K562 (cell line): ENCODE results near the gene CLIP2. TPM values are rescaled to one million over a fixed set of nuclear protein-coding genes. Genes with fewer than 3 reads are reported as not detected.

Experiments used
- ATAC-seq: fragments of 200-7000 bp; cut with Tn5 transposase; 3 replicates; pipeline ENCODE4 v1.9.1; 2020; ENCODE audit warnings: moderate library complexity
- BruUV-seq: library from RNA; stranded (reverse); fragments of 400-500 nt; replicated peaks from 2 replicates; lab custom pipeline; 2021; lab: Mats Ljungman, UMichigan
- CTCF ChIA-PET: fragments of 300-600 bp; formaldehyde crosslinking; extraction: SDS; loops from one replicate; lab custom pipeline; 2021; ENCODE audit warnings: low intra/inter-chr PET ratio; lab: Yijun Ruan, JAX
- POLR2A ChIA-PET: fragments of 300-600, 350-650 bp; sonication (Branson Sonifier 250); formaldehyde crosslinking; extraction: SDS; loops from one replicate; lab custom pipeline; 2021; ENCODE audit warnings: antibody characterized with exemption, inconsistent platforms; lab: Yijun Ruan, JAX
- DNase-seq, 4 experiments: peaks; one replicate each; pipeline versions ENCODE4 v3.0.0 to v3.0.0-alpha.2; 2011 to 2018; ENCODE audit warnings: low spot score in 3 of 4, mixed read lengths in 3 of 4; ENCODE audit errors: extremely low read depth in 1 of 4
- FAIRE-seq: peaks from 2 replicates; lab custom pipeline; 2011; peaks lifted over from hg19 to GRCh38; lab: Jason Lieb, UNC
- H2AFZ ChIP-seq: 2 replicates; pipeline ENCODE4 v1.6.0; 2011; ENCODE audit warnings: low read depth, low read length, control low read depth, inconsistent platforms
- H3K27ac ChIP-seq: fragments of 200-600 bp; 3 replicates; pipeline ENCODE4 v1.8.0; 2011; ENCODE audit warnings: low read depth, mild to moderate bottlenecking, control low read depth, inconsistent platforms, low read length, moderate library complexity, mixed read lengths; ENCODE audit errors: extremely low read depth
- H3K27me3 ChIP-seq, 2 experiments: fragments of 300-600 bp in 1 of 2; 2 replicates in 1 of 2; 3 replicates in 1 of 2; pipeline versions ENCODE4 v1.6.0 to v1.8.0; 2011; ENCODE audit warnings: inconsistent platforms in 2 of 2, low read length in 2 of 2, mild to moderate bottlenecking in 1 of 2, mixed read lengths in 1 of 2, moderate library complexity in 1 of 2; ENCODE audit not compliant: control insufficient read depth in 2 of 2, insufficient read depth in 2 of 2
- H3K36me3 ChIP-seq: fragments of 300-600 bp; 3 replicates; pipeline ENCODE4 v1.8.0; 2011; ENCODE audit warnings: mild to moderate bottlenecking, low read length, inconsistent platforms; ENCODE audit not compliant: control insufficient read depth, insufficient read depth
- H3K4me1 ChIP-seq, 2 experiments: fragments of 200-600 bp in 1 of 2; replicated peaks in 1 of 2; 2 replicates in 1 of 2; 3 replicates in 1 of 2; pipeline versions ENCODE4 v1.5.1 to v1.8.0; 2011; ENCODE audit warnings: inconsistent platforms in 2 of 2, low read length in 2 of 2, mild to moderate bottlenecking in 1 of 2, mixed read lengths in 1 of 2, moderate library complexity in 1 of 2; ENCODE audit not compliant: control insufficient read depth in 2 of 2, insufficient read depth in 2 of 2
- H3K4me2 ChIP-seq: 2 replicates; pipeline ENCODE4 v1.6.1; 2011; ENCODE audit warnings: low read length, control low read depth, inconsistent platforms, mixed read lengths; ENCODE audit not compliant: insufficient read depth
- H3K4me3 ChIP-seq: fragments of 200-600 bp; sonication (generic), shearing (Covaris generic); 2 replicates; pipeline ENCODE4 v1.5.1; 2016; ENCODE audit warnings: control low read depth, inconsistent platforms
- H3K79me2 ChIP-seq: fragments of 200-600 bp; 3 replicates; pipeline ENCODE4 v1.8.0; 2011; ENCODE audit warnings: low read length, inconsistent platforms; ENCODE audit not compliant: control insufficient read depth, insufficient read depth
- H3K9ac ChIP-seq, 2 experiments: 2 replicates each; pipeline versions ENCODE4 v1.6.0 to v1.6.1; 2011; ENCODE audit warnings: low read depth in 2 of 2, low read length in 2 of 2, control low read depth in 1 of 2, inconsistent platforms in 1 of 2, mild to moderate bottlenecking in 1 of 2, mixed read lengths in 1 of 2; ENCODE audit not compliant: insufficient read depth in 1 of 2
- H3K9me1 ChIP-seq: one replicate; pipeline ENCODE4 v1.6.0; 2011; ENCODE audit warnings: inconsistent platforms, mild to moderate bottlenecking, low read length, moderate library complexity; ENCODE audit not compliant: control insufficient read depth, insufficient read depth
- H3K9me3 ChIP-seq: replicated peaks from 2 replicates; pipeline ENCODE4 v1.5.1; 2011; ENCODE audit warnings: low read depth, low read length, inconsistent platforms; ENCODE audit not compliant: control insufficient read depth, insufficient read depth
- H4K20me1 ChIP-seq: replicated peaks from 2 replicates; pipeline ENCODE4 v1.6.1; 2011; ENCODE audit warnings: low read length, inconsistent platforms, mixed read lengths; ENCODE audit not compliant: control insufficient read depth, insufficient read depth
- BRD4 ChIP-seq: fragments of 200-600 bp; sonication (generic); IDR thresholded peaks from 2 replicates; pipeline ENCODE4 v1.6.1; 2017; ENCODE audit warnings: inconsistent platforms
- CSDE1 ChIP-seq, 2 experiments: fragments of 450-650 bp; IDR thresholded peaks; 2 replicates each; pipeline ENCODE4 v1.6.1; 2016; ENCODE audit warnings: mild to moderate bottlenecking in 1 of 2
- MAZ ChIP-seq, 2 experiments: fragments of 450-650 bp in 1 of 2; sonication (generic) in 1 of 2; formaldehyde crosslinking; IDR thresholded peaks in 1 of 2; conservative IDR thresholded peaks in 1 of 2; 2 replicates each; pipeline versions ENCODE4 v1.4.0 to v1.5.0; 2020; ENCODE audit warnings: mild to moderate bottlenecking in 1 of 2, missing genetic modification reagents in 1 of 2
- MTF1 ChIP-seq: fragments of 250-450 bp; sonication (Bioruptor Pico); IDR thresholded peaks from 2 replicates; pipeline ENCODE4 v1.9.0; 2021; ENCODE audit warnings: moderate library complexity, mild to moderate bottlenecking, inconsistent platforms, borderline replicate concordance
- STAG1 ChIP-seq: sonication (generic); formaldehyde crosslinking; IDR thresholded peaks from 2 replicates; pipeline ENCODE4 v1.5.0; 2020; ENCODE audit warnings: missing genetic modification reagents, borderline replicate concordance
- YBX1 ChIP-seq: fragments of 450-650 bp; IDR thresholded peaks from 2 replicates; pipeline ENCODE4 v1.7.1; 2016; ENCODE audit warnings: mild to moderate bottlenecking
- ZNF717 ChIP-seq: fragments of 250-450 bp; sonication (Bioruptor Pico); IDR thresholded peaks from 2 replicates; pipeline ENCODE4 v1.5.0; 2021
- WGBS: fragments of 100-300 bp; shearing (Covaris generic); methylation state at CpG from one replicate; pipeline ENCODE4 v1.1.6; 2016; ENCODE audit warnings: low coverage, mixed read lengths; ENCODE audit not compliant: insufficient coverage; ENCODE audit errors: missing lambda C conversion rate; 5-methylcytosine and 5-hydroxymethylcytosine counted together
- in situ Hi-C: fragments of 300-500 bp; cut with MboI; formaldehyde crosslinking; loops from 4 replicates; pipeline ENCODE4 v1.15.0; 2018; ENCODE audit warnings: inconsistent platforms, mixed read lengths
- intact Hi-C: fragments of 100-400 bp; cut with micrococcal nuclease; formaldehyde crosslinking; loops from 2 replicates; pipeline ENCODE4 v1.14.2; 2022
- polyA plus RNA-seq, 8 experiments: library from polyadenylated mRNA; depleted of rRNA in 4 of 8; stranded (reverse) in 5 of 8; unstranded in 3 of 8; fragments of >200 nt; fragmentation: Nextera tagmentation in 2 of 8; fragmentation: Illumina TruSeq in 1 of 8; extraction: Ambion mirVana in 2 of 8; extraction: Trizol in 1 of 8; gene quantifications; 2 replicates each; pipeline versions ENCODE4 v1.2.1 to v1.2.3, GENCODE V29; 2011 to 2014; ENCODE audit warnings: inconsistent platforms in 1 of 8, missing spikeins in 1 of 8
- total RNA-seq, 7 experiments: library from RNA; depleted of rRNA in 6 of 7; stranded (reverse); fragments of >200 nt in 6 of 7; fragmentation: Illumina TruSeq in 2 of 7; extraction: Trizol in 2 of 7; gene quantifications; 2 replicates each; pipeline versions ENCODE4 v1.2.1 to v1.2.3, GENCODE V29; 2011 to 2021; ENCODE audit warnings: low replicate concordance in 1 of 7
- TF ChIP-seq, protein P1 (sequence below): fragments of 450-650 bp; IDR thresholded peaks from 2 replicates; pipeline ENCODE4 v1.6.1; 2016; ENCODE audit warnings: missing biosample characterization, missing genetic modification characterization

Gene CLIP2
- total and polyA plus RNA-seq, 9 of the 15 experiments (the other 6 are each of a cell fraction or from before 2014, with no cell fraction given): 0.07 to 5.4 (median 2.1) TPM

DNA sequence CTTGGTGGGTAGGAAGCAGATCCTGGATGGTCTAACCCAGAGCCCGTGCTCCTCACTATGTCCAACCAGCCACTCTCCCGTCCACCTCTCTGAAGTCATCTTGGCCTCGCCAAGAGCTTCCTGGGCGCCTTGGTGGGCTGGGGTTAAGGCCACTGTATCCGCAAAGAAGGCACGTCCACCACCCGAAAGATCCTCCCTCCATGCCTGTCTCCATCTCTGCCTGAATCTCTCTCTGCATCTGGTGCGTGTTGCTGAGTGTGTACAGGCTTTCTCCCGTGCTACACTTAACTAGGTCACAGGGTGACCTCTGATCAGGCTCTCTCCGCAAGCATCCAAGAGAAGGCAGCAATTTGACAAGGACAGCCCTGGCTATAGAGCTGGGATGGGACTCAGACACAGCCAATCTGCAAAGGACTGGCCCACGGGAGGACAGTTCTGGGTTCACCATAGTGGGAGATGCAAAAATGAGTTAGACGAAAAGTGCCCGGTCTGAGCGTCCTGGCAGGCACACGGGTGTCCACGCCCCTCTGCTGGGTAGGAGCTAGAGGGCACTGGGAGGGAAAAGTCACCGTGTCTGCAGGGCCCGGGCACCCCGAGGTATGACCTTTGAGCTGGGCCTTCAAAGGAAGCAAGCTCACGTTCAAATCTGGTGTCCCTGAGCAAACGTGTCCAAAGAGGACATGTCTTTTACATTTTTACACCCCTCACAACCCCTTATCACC lies 25.6 kb upstream of the CLIP2 start:
- 36% methylated on average over 21 of the region's 21 CpGs for WGBS
- H3K4me3 ChIP-seq: no peak overlapping the region
- H4K20me1 ChIP-seq: no peaks in the 10 kb centered on the region
- H3K9me1 ChIP-seq: no peaks in the 10 kb centered on the region
- no peak overlapping the region for H3K4me2 ChIP-seq
- no peak overlapping the region for H3K27ac ChIP-seq
- no TSS peak for BruUV-seq
- peak overlapping the region in 1 of 2 experiments; percentile 77; a peak in 1 of 4 replicates for H3K9ac ChIP-seq
- H3K36me3 ChIP-seq: no peaks in the 10 kb centered on the region
- no peaks in the 10 kb centered on the region; a peak in 1 of 5 replicates for H3K27me3 ChIP-seq
- ChIA-PET CTCF (no interaction called here), POLR2A (interaction anchor here (0.6 to 2.0 kb wide), 3 partner anchors 9 to 57 kb away, joined by 3 to 8 read pairs (median 5); partner anchors contain the start of gene RFC2)
- H2AFZ ChIP-seq: 0 out of 2 replicates have a peak overlapping the region, but pooled peaks have one; percentile 2
- TF ChIP-seq ZNF717 (CRISPR knock-in tag) (no peak), YBX1 (no peak), MAZ (CRISPR knock-in tag; conservative IDR thresholded peaks at IDR 0.05 in 1 of 2, IDR thresholded peaks at IDR 0.05 in 1 of 2) (no peak), CSDE1 (IDR thresholded peaks at IDR 0.05) (no peak), STAG1 (CRISPR knock-in tag) (no peak), MTF1 (CRISPR knock-in tag) (no peak), BRD4 (no peak)
- TF ChIP-seq, protein P1, sequence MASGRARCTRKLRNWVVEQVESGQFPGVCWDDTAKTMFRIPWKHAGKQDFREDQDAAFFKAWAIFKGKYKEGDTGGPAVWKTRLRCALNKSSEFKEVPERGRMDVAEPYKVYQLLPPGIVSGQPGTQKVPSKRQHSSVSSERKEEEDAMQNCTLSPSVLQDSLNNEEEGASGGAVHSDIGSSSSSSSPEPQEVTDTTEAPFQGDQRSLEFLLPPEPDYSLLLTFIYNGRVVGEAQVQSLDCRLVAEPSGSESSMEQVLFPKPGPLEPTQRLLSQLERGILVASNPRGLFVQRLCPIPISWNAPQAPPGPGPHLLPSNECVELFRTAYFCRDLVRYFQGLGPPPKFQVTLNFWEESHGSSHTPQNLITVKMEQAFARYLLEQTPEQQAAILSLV (tag): no peak
- intact Hi-C loops (no loop called here), in situ Hi-C loops (loop anchor here (5.0 kb wide), 1 partner anchor 34 kb away; no protein-coding TSS in a partner anchor)
- FAIRE-seq (no peak), ATAC-seq (no peak; the same call in 1 of the 3 replicates), DNase-seq (no peak)
- no peaks in the 10 kb centered on the region for H3K79me2 ChIP-seq
- peaks cover 3 to 7% of the 10 kb centered on the region in 2 experiments; a peak in 2 of 5 replicates for H3K4me1 ChIP-seq
- no peaks in the 10 kb centered on the region for H3K9me3 ChIP-seq
